ENCODE data around the gene DIAPH2. TPM values are rescaled to one million over a fixed set of nuclear protein-coding genes. Genes with fewer than 3 reads are reported as not detected.

Gene DIAPH2
- total RNA-seq, 1 experiment from 2014 or later, result 10.4 TPM

DNA sequence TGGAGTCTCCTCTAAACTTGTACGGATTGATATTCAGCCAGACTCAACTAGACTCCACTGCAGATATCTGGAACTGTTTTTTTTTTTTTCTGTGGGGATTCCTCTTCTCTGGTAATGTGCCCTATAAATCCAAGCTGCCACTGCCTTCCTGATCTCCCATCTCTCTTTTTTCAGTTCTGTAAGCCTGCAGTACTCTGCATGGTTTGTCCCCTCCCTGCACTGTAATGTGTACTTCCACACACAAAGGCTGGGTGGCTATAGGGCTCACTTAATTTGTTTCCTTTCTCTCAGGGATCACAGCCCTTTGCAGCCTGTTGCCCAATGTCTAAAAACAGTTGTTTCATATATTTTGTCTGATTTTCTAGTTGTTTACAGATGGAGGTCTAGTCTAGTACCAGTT, 114.3 kb downstream of the DIAPH2 start:
- BruUV-seq (replicated peaks), result no TSS peak
- TF ChIP-seq CTCF (conservative IDR thresholded peaks at IDR 0.05; ENCODE audit: low read depth, low read length), result no peak
- TF ChIP-seq EZH2 (IDR thresholded peaks at IDR 0.05; ENCODE audit: borderline replicate concordance, low read depth, low read length, poor library complexity, severe bottlenecking), result no peak
- H3K27ac ChIP-seq (ENCODE audit: low read depth, low read length, poor library complexity, severe bottlenecking), result no peak overlapping the region
- POLR2A ChIA-PET (ENCODE audit: low non-redundant PET), result no interaction called here
- peaks cover 6% of the 10 kb centered on the region for H3K27me3 ChIP-seq (replicated peaks; ENCODE audit: insufficient read depth, low read depth, low read length, poor library complexity)
- no peak for DNase-seq (ENCODE audit: low spot score)
- H3K4me3 ChIP-seq (ENCODE audit: low read depth, low read length, poor library complexity, severe bottlenecking), result no peak overlapping the region
- no peaks in the 10 kb centered on the region for H3K36me3 ChIP-seq (ENCODE audit: insufficient read depth, low read length, poor library complexity, severe bottlenecking)
- H3K4me1 ChIP-seq (ENCODE audit: insufficient read depth, low read length, poor library complexity, severe bottlenecking), result peaks cover 9% of the 10 kb centered on the region
- intact Hi-C loops (cut with micrococcal nuclease; ENCODE audit: unreplicated experiment), result no loop called here
- CTCF ChIA-PET, result no interaction called here
- H3K9me3 ChIP-seq (ENCODE audit: low read depth, low read length, poor library complexity, severe bottlenecking), result no peaks in the 10 kb centered on the region

DNA sequence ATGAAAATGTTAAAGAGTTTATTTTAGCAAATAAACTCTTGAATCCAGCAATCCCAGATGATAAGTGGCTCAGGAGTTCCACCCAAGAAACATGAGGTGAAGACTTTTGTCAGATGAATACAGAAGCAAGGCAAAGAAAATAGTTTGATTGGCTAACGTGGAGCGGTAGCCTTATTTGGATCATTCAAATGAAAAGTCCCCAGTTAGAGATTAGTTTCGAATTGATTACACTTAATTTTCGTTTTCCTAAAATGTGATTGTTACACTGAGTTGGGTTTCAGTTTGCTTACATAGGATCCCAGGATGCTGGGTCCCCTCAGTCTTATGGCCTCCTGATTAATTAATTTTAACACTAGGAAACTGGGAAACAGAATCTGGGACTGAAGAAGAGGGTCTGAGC, 122.7 kb downstream of the DIAPH2 start:
- intact Hi-C loops (cut with micrococcal nuclease; ENCODE audit: unreplicated experiment), result no loop called here
- ChIA-PET CTCF (no interaction called here), POLR2A (ENCODE audit: low non-redundant PET) (no interaction called here)
- no peaks in the 10 kb centered on the region for H3K4me1 ChIP-seq (ENCODE audit: insufficient read depth, low read length, poor library complexity, severe bottlenecking)
- TF ChIP-seq CTCF (conservative IDR thresholded peaks at IDR 0.05; ENCODE audit: low read depth, low read length) (no peak), EZH2 (IDR thresholded peaks at IDR 0.05; ENCODE audit: borderline replicate concordance, low read depth, low read length, poor library complexity, severe bottlenecking) (no peak)
- H3K4me3 ChIP-seq (ENCODE audit: low read depth, low read length, poor library complexity, severe bottlenecking), result no peak overlapping the region
- no peaks in the 10 kb centered on the region for H3K36me3 ChIP-seq (ENCODE audit: insufficient read depth, low read length, poor library complexity, severe bottlenecking)
- H3K9me3 ChIP-seq (ENCODE audit: low read depth, low read length, poor library complexity, severe bottlenecking), result no peaks in the 10 kb centered on the region
- H3K27ac ChIP-seq (ENCODE audit: low read depth, low read length, poor library complexity, severe bottlenecking), result no peak overlapping the region
- BruUV-seq (replicated peaks), result no TSS peak
- no peaks in the 10 kb centered on the region for H3K27me3 ChIP-seq (replicated peaks; ENCODE audit: insufficient read depth, low read depth, low read length, poor library complexity)
- no peak for DNase-seq (ENCODE audit: low spot score)

- no peak overlapping the region for H3K27ac ChIP-seq (ENCODE audit: low read depth, low read length, poor library complexity, severe bottlenecking)
- BruUV-seq (replicated peaks), result no TSS peak
- no peaks in the 10 kb centered on the region for H3K27me3 ChIP-seq (replicated peaks; ENCODE audit: insufficient read depth, low read depth, low read length, poor library complexity)
- no peaks in the 10 kb centered on the region for H3K36me3 ChIP-seq (ENCODE audit: insufficient read depth, low read length, poor library complexity, severe bottlenecking)
- intact Hi-C loops (cut with micrococcal nuclease; ENCODE audit: unreplicated experiment), result no loop called here
- no peaks in the 10 kb centered on the region for H3K4me1 ChIP-seq (ENCODE audit: insufficient read depth, low read length, poor library complexity, severe bottlenecking)
- no peak for DNase-seq (ENCODE audit: low spot score)
- ChIA-PET POLR2A (ENCODE audit: low non-redundant PET) (no interaction called here), CTCF (no interaction called here)
- no peak overlapping the region for H3K4me3 ChIP-seq (ENCODE audit: low read depth, low read length, poor library complexity, severe bottlenecking)
- no peaks in the 10 kb centered on the region for H3K9me3 ChIP-seq (ENCODE audit: low read depth, low read length, poor library complexity, severe bottlenecking)
- TF ChIP-seq CTCF (conservative IDR thresholded peaks at IDR 0.05; ENCODE audit: low read depth, low read length) (no peak), EZH2 (IDR thresholded peaks at IDR 0.05; ENCODE audit: borderline replicate concordance, low read depth, low read length, poor library complexity, severe bottlenecking) (no peak)
Measured at GRCh38 chrX:96820935-96821334, 136.3 kb downstream of the DIAPH2 start.
